Bronchial epithelial cell (primary cell): ENCODE results near the gene PCSK5. TPM values are rescaled to one million over a fixed set of nuclear protein-coding genes. Genes with fewer than 3 reads are reported as not detected.
A peak's percentile ranks its signal among the peaks of the same experiment; 100 is the strongest.

Source experiments
- DNase-seq: peaks from one replicate; pipeline ENCODE4 v3.0.0-alpha.2; 2010; ENCODE audit warnings: low read depth
- FAIRE-seq: peaks from 2 replicates; lab custom pipeline; 2011; peaks lifted over from hg19 to GRCh38; lab: Jason Lieb, UNC
- H3K27me3 ChIP-seq: 2 replicates; pipeline ENCODE4 v1.5.1; 2011; ENCODE audit warnings: low read length; ENCODE audit not compliant: control insufficient read depth, insufficient read depth
- H3K36me3 ChIP-seq: 2 replicates; pipeline ENCODE4 v1.5.1; 2011; ENCODE audit warnings: low read length; ENCODE audit not compliant: control insufficient read depth, insufficient read depth
- H3K4me3 ChIP-seq: 2 replicates; pipeline ENCODE4 v1.5.1; 2011; ENCODE audit warnings: mild to moderate bottlenecking, low read depth, low read length, control low read depth
- CTCF ChIP-seq: IDR thresholded peaks from 2 replicates; pipeline ENCODE4 v1.5.1; 2011; ENCODE audit warnings: mild to moderate bottlenecking, moderate library complexity, low read length, control low read depth, inconsistent platforms; ENCODE audit not compliant: insufficient read depth, severe bottlenecking
- total RNA-seq: library from RNA; depleted of rRNA; stranded (reverse); fragments of >200 nt; gene quantifications from 2 replicates; pipeline ENCODE4 v1.2.1, GENCODE V29; 2014

The PCSK5 gene
- total RNA-seq, 1 donor from 2014 or later, result 4.2 TPM

GRCh38 chr9:76240578-76240977 lies 350.1 kb downstream of the PCSK5 start:
- DNase-seq (no peak), FAIRE-seq (no peak)
- H3K4me3 ChIP-seq, result no peak overlapping the region
- TF ChIP-seq CTCF, result no peak
- H3K36me3 ChIP-seq, result no peaks in the 10 kb centered on the region
- H3K27me3 ChIP-seq, result no peaks in the 10 kb centered on the region

- H3K36me3 ChIP-seq, result no peaks in the 10 kb centered on the region
- DNase-seq, result no peak
- FAIRE-seq, result no peak
These were observed 355.0 kb downstream of the PCSK5 start for GRCh38 chr9:76245518-76245917.

GRCh38 chr9:76246680-76247079 lies 356.2 kb downstream of the PCSK5 start:
- H3K36me3 ChIP-seq, result no peaks in the 10 kb centered on the region
- TF ChIP-seq CTCF, result no peak
- FAIRE-seq, result no peak
- no peak overlapping the region for H3K4me3 ChIP-seq
- no peak for DNase-seq
- no peaks in the 10 kb centered on the region for H3K27me3 ChIP-seq

More at GRCh38 chr9:76245518-76245917, 355.0 kb downstream of the PCSK5 start:
- TF ChIP-seq CTCF, result no peak
- Histone ChIP-seq H3K4me3 (no peak overlapping the region), H3K27me3 (no peaks in the 10 kb centered on the region)

GRCh38 chr9:76247426-76247825 lies 357.0 kb downstream of the PCSK5 start:
- no peak for TF ChIP-seq CTCF
- no peaks in the 10 kb centered on the region for H3K27me3 ChIP-seq
- FAIRE-seq, result no peak
- no peak overlapping the region for H3K4me3 ChIP-seq
- H3K36me3 ChIP-seq, result no peaks in the 10 kb centered on the region
- peak; percentile 80 for DNase-seq

- no peak for DNase-seq
- no peak for TF ChIP-seq CTCF
- no peak for FAIRE-seq
- Histone ChIP-seq H3K4me3 (no peak overlapping the region), H3K36me3 (no peaks in the 10 kb centered on the region), H3K27me3 (no peaks in the 10 kb centered on the region)
These were observed 358.8 kb downstream of the PCSK5 start for GRCh38 chr9:76249309-76249708.

GRCh38 chr9:76255781-76256455 lies 365.4 kb downstream of the PCSK5 start:
- FAIRE-seq, result no peak
- Histone ChIP-seq H3K27me3 (no peaks in the 10 kb centered on the region), H3K36me3 (no peaks in the 10 kb centered on the region), H3K4me3 (no peak overlapping the region)
- DNase-seq, result peak; percentile 92
- no peak for TF ChIP-seq CTCF
